Right lobe of liver (tissue), 6 donors: ENCODE measurements around the gene GRB10. TPM values are rescaled to one million over a fixed set of nuclear protein-coding genes. Genes with fewer than 3 reads are reported as not detected.

ENCODE experiments used
- ATAC-seq, 4 donors: fragments of 200-7000 bp; cut with Tn5 transposase; one replicate each; pipeline ENCODE4 v1.9.1; 2020; ENCODE audit warnings: mild to moderate bottlenecking in 4 of 4, moderate library complexity in 4 of 4
- DNase-seq, 3 donors: peaks; one replicate each; pipeline ENCODE4 v3.0.0-alpha.2; 2020
- H3K27ac ChIP-seq, 3 donors: fragments of 200-600 bp; one replicate each; pipeline ENCODE4 v1.8.0; 2022
- H3K27me3 ChIP-seq, 2 donors: fragments of 200-600 bp; one replicate each; pipeline ENCODE4 v1.8.0; 2022
- H3K36me3 ChIP-seq, 4 donors: fragments of 200-600 bp; sonication (generic) in 1 of 4; one replicate each; pipeline versions ENCODE4 v1.5.1 to v1.8.0; 2017 to 2022; ENCODE audit warnings: control low read depth in 1 of 4
- H3K4me1 ChIP-seq, 4 donors: fragments of 200-600 bp; sonication (generic) in 1 of 4; one replicate each; pipeline versions ENCODE4 v1.5.1 to v1.8.0; 2017 to 2022; ENCODE audit warnings: control low read depth in 1 of 4
- H3K4me3 ChIP-seq, 3 donors: fragments of 200-600 bp; one replicate each; pipeline ENCODE4 v1.8.0; 2022
- H3K9me3 ChIP-seq, 4 donors: fragments of 200-600 bp; sonication (generic) in 1 of 4; one replicate each; pipeline versions ENCODE4 v1.5.1 to v1.8.0; 2017 to 2022; ENCODE audit warnings: control low read depth in 1 of 4
- CTCF ChIP-seq, 4 donors: fragments of 200-600 bp in 3 of 4; fragments of 450-650 bp in 1 of 4; IDR thresholded peaks; one replicate each; pipeline versions ENCODE4 v1.5.1 to v1.8.0; 2016 to 2022; ENCODE audit warnings: antibody characterized with exemption in 4 of 4, mild to moderate bottlenecking in 2 of 4
- POLR2A ChIP-seq: fragments of 450-650 bp; IDR thresholded peaks from one replicate; pipeline ENCODE4 v1.6.1; 2017; ENCODE audit warnings: antibody characterized with exemption, mild to moderate bottlenecking
- WGBS: methylation state at CpG from one replicate; pipeline ENCODE4 v1.1.6; 2018; ENCODE audit warnings: low coverage, low lambda C conversion rate; ENCODE audit not compliant: insufficient coverage; ENCODE audit errors: missing lambda C conversion rate; 5-methylcytosine and 5-hydroxymethylcytosine counted together
- intact Hi-C, 2 donors: fragments of 100-400 bp; cut with DNase I; formaldehyde crosslinking; loops; one replicate each; pipeline versions ENCODE4 v1.11.2 to v1.14.1; 2022
- total RNA-seq, 6 experiments: library from RNA; depleted of rRNA in 2 of 6; stranded (reverse); fragments of >200 nt in 2 of 6; fragmentation: NEBNext Ultra II Directional in 3 of 6; extraction: Animal tissue kit (Norgen Biotek cat#: 25700) in 3 of 6; gene quantifications; one replicate each; pipeline versions ENCODE4 v1.1.0 to v1.2.4, GENCODE V29; 2016 to 2023
- donor health status: DM: no; HTN: yes; CAD: no.
- donor health status: DM: no; HTN: no; CAD: no.
- donor health status: DM: no; HTN: no; CAD: no.
- donor health status: DM: no; HTN: yes; CAD: no.
- donor health status: DM: no; HTN: yes; CAD: no.

The GRB10 gene
- total RNA-seq, 6 experiments from 2014 or later = 24.9 to 55.5 (median 40.0) TPM

DNA sequence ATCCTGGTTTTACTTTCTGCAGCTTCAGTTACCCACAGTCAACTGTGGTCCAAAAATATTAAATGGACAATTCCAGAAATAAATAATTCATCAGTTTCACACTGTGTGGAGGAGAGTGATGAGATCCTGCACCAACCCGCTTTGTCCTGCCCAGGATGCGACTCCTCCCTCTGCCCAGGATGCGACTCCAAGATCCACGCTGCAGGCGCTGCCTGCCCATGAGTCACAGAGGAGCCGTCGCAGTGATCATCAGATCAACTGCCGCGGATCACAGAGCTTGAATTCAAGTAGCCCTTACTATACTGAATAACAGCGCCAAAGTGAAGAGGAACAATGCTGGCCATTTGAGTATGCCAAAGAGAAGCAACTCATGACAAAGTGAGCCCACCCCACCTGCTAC, 61.5 kb downstream of the GRB10 start:
- DNase-seq (no peak), ATAC-seq (peak in 2 of 4 donors; percentile 12 to 26)
- Histone ChIP-seq H3K27ac (no peak overlapping the region), H3K4me3 (no peak overlapping the region), H3K36me3 (no peaks in the 10 kb centered on the region), H3K4me1 (peaks cover 0 to 32% (median 11%) of the 10 kb centered on the region in 4 donors), H3K9me3 (no peaks in the 10 kb centered on the region), H3K27me3 (no peaks in the 10 kb centered on the region)
- TF ChIP-seq CTCF (IDR thresholded peaks at IDR 0.05) (no peak), POLR2A (no peak)
- WGBS = 78% methylated on average over 9 of the region's 10 CpGs
- intact Hi-C loops = no loop called here

- ATAC-seq (no peak), DNase-seq (no peak)
- no peak overlapping the region for H3K27ac ChIP-seq
- 33% methylated on average over 7 of the region's 7 CpGs for WGBS
- TF ChIP-seq POLR2A = no peak
- no peak for TF ChIP-seq CTCF (IDR thresholded peaks at IDR 0.05)
- H3K27me3 ChIP-seq = no peaks in the 10 kb centered on the region
- peaks cover 0 to 24% (median 8%) of the 10 kb centered on the region in 4 donors for H3K4me1 ChIP-seq
- intact Hi-C loops = no loop called here
- no peaks in the 10 kb centered on the region for H3K36me3 ChIP-seq
- no peaks in the 10 kb centered on the region for H3K9me3 ChIP-seq
- H3K4me3 ChIP-seq = no peak overlapping the region
These were observed 62.4 kb downstream of the GRB10 start for GRCh38 chr7:50720295-50720694.

DNA sequence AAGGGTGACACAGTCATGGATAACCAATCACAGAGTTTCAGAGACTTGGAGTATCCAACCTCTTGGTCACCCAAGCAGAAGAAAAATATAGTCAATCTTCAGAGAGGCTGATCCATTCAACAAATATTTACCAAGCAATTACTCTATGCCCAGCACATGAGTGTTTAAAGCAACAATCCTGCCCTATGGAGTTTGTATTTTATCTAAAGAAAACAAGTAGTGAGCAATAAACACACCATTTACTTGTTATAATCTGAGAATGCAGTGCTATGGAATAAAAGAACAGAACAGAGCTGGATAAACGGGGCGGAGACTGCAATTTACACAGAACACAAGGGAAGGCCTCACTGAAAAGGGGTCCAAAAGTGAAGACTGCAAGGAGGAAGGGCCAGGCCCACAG, 63.8 kb downstream of the GRB10 start:
- no peaks in the 10 kb centered on the region for H3K36me3 ChIP-seq
- no peak overlapping the region for H3K4me3 ChIP-seq
- WGBS = 30% methylated on average over 1 of the region's 2 CpGs
- H3K27ac ChIP-seq = no peak overlapping the region
- intact Hi-C loops = no loop called here
- peaks cover 0 to 22% (median 7%) of the 10 kb centered on the region in 4 donors for H3K4me1 ChIP-seq
- DNase-seq = no peak
- TF ChIP-seq POLR2A (no peak), CTCF (IDR thresholded peaks at IDR 0.05) (no peak)
- H3K9me3 ChIP-seq = no peaks in the 10 kb centered on the region
- H3K27me3 ChIP-seq = no peaks in the 10 kb centered on the region
- no peak for ATAC-seq

GRCh38 chr7:50718311-50718710, 64.4 kb downstream of the GRB10 start:
- 52% methylated on average over 6 of the region's 6 CpGs for WGBS
- no peaks in the 10 kb centered on the region for H3K9me3 ChIP-seq
- no peak overlapping the region for H3K4me3 ChIP-seq
- H3K4me1 ChIP-seq = peaks cover 0 to 22% (median 7%) of the 10 kb centered on the region in 4 donors
- TF ChIP-seq CTCF (IDR thresholded peaks at IDR 0.05) = no peak
- no peak for TF ChIP-seq POLR2A
- H3K27ac ChIP-seq = no peak overlapping the region
- intact Hi-C loops = no loop called here
- no peaks in the 10 kb centered on the region for H3K36me3 ChIP-seq
- ATAC-seq (peak in 3 of 4 donors; percentile 5 to 18 (median 10)), DNase-seq (no peak)
- no peaks in the 10 kb centered on the region for H3K27me3 ChIP-seq

DNA sequence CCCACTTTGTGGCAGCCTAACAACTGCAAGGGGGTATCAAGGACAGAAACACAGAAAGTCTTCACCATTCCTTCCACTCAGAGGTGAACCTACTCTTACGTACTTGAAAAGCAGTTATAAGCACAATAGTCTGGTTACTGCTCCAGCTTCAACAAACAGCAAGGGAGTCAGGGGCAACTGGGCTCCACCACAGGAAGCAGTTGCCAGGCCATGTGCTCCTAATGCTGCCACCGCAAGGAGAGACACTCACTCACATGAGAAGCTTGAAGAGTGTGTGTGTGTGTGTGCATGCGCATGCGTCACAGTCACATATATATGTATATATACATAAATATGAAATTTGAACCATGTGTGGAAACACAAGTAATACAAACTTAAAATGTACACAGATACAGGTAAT, 65.5 kb downstream of the GRB10 start:
- Histone ChIP-seq H3K36me3 (no peaks in the 10 kb centered on the region), H3K27me3 (no peaks in the 10 kb centered on the region), H3K27ac (no peak overlapping the region), H3K4me1 (peaks cover 0 to 26% (median 7%) of the 10 kb centered on the region in 4 donors), H3K9me3 (no peaks in the 10 kb centered on the region), H3K4me3 (no peak overlapping the region)
- WGBS = 89% methylated on average over 3 of the region's 4 CpGs
- DNase-seq (no peak), ATAC-seq (no peak)
- intact Hi-C loops = no loop called here
- TF ChIP-seq CTCF (IDR thresholded peaks at IDR 0.05) (no peak), POLR2A (no peak)
